SK-N-SH (cell line): ENCODE measurements around the gene DDX31. TPM values are rescaled to one million over a fixed set of nuclear protein-coding genes. Genes with fewer than 3 reads are reported as not detected.
"Not testable (repeated sequence)": the region's sequence is repeated elsewhere in the genome, so short reads cannot be mapped to it uniquely, and the experiment has no call there.

ENCODE experiments used
- CTCF ChIA-PET: fragments of 300-600, 350-600 bp; formaldehyde crosslinking; extraction: SDS; loops from one replicate; lab custom pipeline; 2021; lab: Yijun Ruan, JAX
- POLR2A ChIA-PET: fragments of 350-600 bp; sonication (Branson Sonifier 250); formaldehyde crosslinking; extraction: SDS; loops from one replicate; lab custom pipeline; 2020; ENCODE audit warnings: antibody characterized with exemption, inconsistent platforms; lab: Yijun Ruan, JAX
- DNase-seq: peaks from one replicate; pipeline ENCODE4 v3.0.0; 2012
- H2AFZ ChIP-seq: fragments of 200-600 bp; sonication (generic); 2 replicates; pipeline ENCODE4 v1.8.1; 2016; ENCODE audit warnings: antibody characterized with exemption, mild to moderate bottlenecking, low read depth
- H3F3A ChIP-seq: fragments of 200-600 bp; sonication (generic); replicated peaks from 2 replicates; pipeline ENCODE3; 2016; ENCODE audit warnings: antibody characterized with exemption, mild to moderate bottlenecking; ENCODE audit not compliant: insufficient read depth
- H3K27ac ChIP-seq, 2 experiments: fragments of 200-500 bp in 1 of 2; fragments of 200-600 bp in 1 of 2; sonication (Bioruptor generic) in 1 of 2; sonication (generic), shearing (Covaris generic) in 1 of 2; 2 replicates each; pipeline versions ENCODE4 v1.5.1 to v1.6.1; 2014 to 2016; ENCODE audit warnings: low read depth in 2 of 2, inconsistent platforms in 1 of 2, low read length in 1 of 2, mild to moderate bottlenecking in 1 of 2, mixed read lengths in 1 of 2
- H3K27me3 ChIP-seq: fragments of 200-600 bp; sonication (generic), shearing (Covaris generic); 2 replicates; pipeline ENCODE4 v1.6.1; 2016; ENCODE audit warnings: mixed run types; ENCODE audit not compliant: insufficient read depth
- H3K36me3 ChIP-seq, 2 experiments: fragments of 200-500 bp in 1 of 2; fragments of 200-600 bp in 1 of 2; sonication (Bioruptor generic) in 1 of 2; sonication (generic) in 1 of 2; replicated peaks in 1 of 2; 2 replicates each; pipeline versions ENCODE3 to v1.5.1; 2014 to 2016; ENCODE audit warnings: low read length in 1 of 2, mild to moderate bottlenecking in 1 of 2; ENCODE audit not compliant: insufficient read depth in 2 of 2, control insufficient read depth in 1 of 2
- H3K4me1 ChIP-seq, 2 experiments: fragments of 200-500 bp in 1 of 2; fragments of 200-600 bp in 1 of 2; sonication (Bioruptor generic) in 1 of 2; sonication (generic), shearing (Covaris generic) in 1 of 2; 2 replicates each; pipeline versions ENCODE4 v1.5.1 to v1.6.1; 2014 to 2016; ENCODE audit warnings: low read depth in 1 of 2, low read length in 1 of 2, mixed run types in 1 of 2; ENCODE audit not compliant: insufficient read depth in 2 of 2, control insufficient read depth in 1 of 2
- H3K4me2 ChIP-seq: fragments of 200-600 bp; sonication (generic), shearing (Covaris generic); 2 replicates; pipeline ENCODE4 v1.6.1; 2017; ENCODE audit warnings: mixed run types
- H3K4me3 ChIP-seq, 2 experiments: fragments of 200-500 bp in 1 of 2; fragments of 200-600 bp in 1 of 2; sonication (Bioruptor generic) in 1 of 2; sonication (generic), shearing (Covaris generic) in 1 of 2; 2 replicates each; pipeline versions ENCODE4 v1.5.1 to v1.8.1; 2014 to 2016; ENCODE audit warnings: low read depth in 2 of 2, inconsistent platforms in 1 of 2, low read length in 1 of 2, mild to moderate bottlenecking in 1 of 2, mixed read lengths in 1 of 2, moderate library complexity in 1 of 2
- H3K79me2 ChIP-seq: fragments of 200-600 bp; sonication (generic); 2 replicates; pipeline ENCODE4 v1.8.1; 2017; ENCODE audit warnings: mild to moderate bottlenecking; ENCODE audit not compliant: insufficient read depth
- H3K9ac ChIP-seq: fragments of 200-600 bp; sonication (generic); 2 replicates; pipeline ENCODE4 v1.6.1; 2017; ENCODE audit warnings: mixed run types
- H3K9me2 ChIP-seq: fragments of 200-600 bp; sonication (generic); 2 replicates; pipeline ENCODE4 v1.6.1; 2017; ENCODE audit warnings: mixed run types
- H3K9me3 ChIP-seq: fragments of 200-600 bp; sonication (generic); 2 replicates; pipeline ENCODE4 v1.6.1; 2017; ENCODE audit warnings: mixed run types, mild to moderate bottlenecking, moderate library complexity
- H4K20me1 ChIP-seq: fragments of 200-600 bp; sonication (generic); 2 replicates; pipeline ENCODE4 v1.6.1; 2017; ENCODE audit warnings: mild to moderate bottlenecking, mixed run types; ENCODE audit not compliant: insufficient read depth
- CHD2 ChIP-seq: fragments of 150-350 bp; IDR thresholded peaks from 2 replicates; pipeline ENCODE4 v1.6.1; 2018; ENCODE audit warnings: low read length; ENCODE audit not compliant: partially characterized antibody
- CTCF ChIP-seq: fragments of 200-600 bp; sonication (generic); IDR thresholded peaks from 2 replicates; pipeline ENCODE4 v1.6.1; 2017; ENCODE audit warnings: antibody characterized with exemption, mild to moderate bottlenecking, moderate library complexity
- EP300 ChIP-seq, 2 experiments: IDR thresholded peaks; 2 replicates each; pipeline versions ENCODE4 v1.4.0 to v1.6.1; 2012; ENCODE audit warnings: borderline replicate concordance in 1 of 2, low read depth in 1 of 2, low read length in 1 of 2
- EZH2phosphoT487 ChIP-seq: fragments of 200-600 bp; sonication (generic); IDR thresholded peaks from 2 replicates; pipeline ENCODE4 v1.6.1; 2017; ENCODE audit warnings: low read depth, mixed run types, mild to moderate bottlenecking, antibody characterized with exemption, moderate library complexity, borderline replicate concordance
- GABPA ChIP-seq: IDR thresholded peaks from 2 replicates; pipeline ENCODE4 v1.4.0; 2012; ENCODE audit warnings: low read depth, mild to moderate bottlenecking
- JUND ChIP-seq: IDR thresholded peaks from 2 replicates; pipeline ENCODE4 v1.4.0; 2012
- MEF2A ChIP-seq: IDR thresholded peaks from 2 replicates; pipeline ENCODE4 v1.4.0; 2012; ENCODE audit warnings: low read depth, borderline replicate concordance
- POLR2AphosphoS5 ChIP-seq: IDR thresholded peaks from 2 replicates; pipeline ENCODE4 v1.6.1; 2012; ENCODE audit warnings: low read depth, low read length
- RAD21 ChIP-seq: IDR thresholded peaks from 2 replicates; pipeline ENCODE4 v1.6.1; 2012; ENCODE audit warnings: mild to moderate bottlenecking, low read length
- RXRA ChIP-seq: IDR thresholded peaks from 2 replicates; pipeline ENCODE4 v1.4.0; 2012; ENCODE audit warnings: low read depth, mild to moderate bottlenecking, borderline replicate concordance
- USF1 ChIP-seq: IDR thresholded peaks from 2 replicates; pipeline ENCODE4 v1.4.0; 2012; ENCODE audit warnings: low read depth, borderline replicate concordance
- WGBS: methylation state at CpG from one replicate; pipeline ENCODE4 v1.1.6; 2017; ENCODE audit warnings: low lambda C conversion rate; 5-methylcytosine and 5-hydroxymethylcytosine counted together
- polyA plus RNA-seq, 3 experiments: library from polyadenylated mRNA; depleted of rRNA; stranded (reverse); fragments of >200 nt; gene quantifications; 2 replicates each; pipeline ENCODE4 v1.2.3, GENCODE V29; 2012

Gene DDX31
- polyA plus RNA-seq, 1 of the 3 experiments (the other 2 are of a cell fraction), result 13.9 TPM

GRCh38 chr9:132712753-132713152 is 43.0 kb upstream of the DDX31 start:
- H3K9me3 ChIP-seq, result no peaks in the 10 kb centered on the region
- H3K9me2 ChIP-seq, result no peaks in the 10 kb centered on the region
- no peak for DNase-seq
- H3K9ac ChIP-seq, result no peak overlapping the region
- no peaks in the 10 kb centered on the region for H4K20me1 ChIP-seq
- TF ChIP-seq CTCF (no peak), USF1 (no peak), EP300 (IDR thresholded peaks at IDR 0.05; ENCODE audit: borderline replicate concordance in 1 of 2, low read depth in 1 of 2, low read length in 1 of 2) (no peak), POLR2AphosphoS5 (no peak), RAD21 (no peak), GABPA (no peak), CHD2 (no peak)
- CTCF ChIA-PET, result no interaction called here
- no peaks in the 10 kb centered on the region for H3K4me1 ChIP-seq
- no peak overlapping the region for H3K4me3 ChIP-seq
- H2AFZ ChIP-seq, result no peak overlapping the region
- H3K4me2 ChIP-seq, result no peak overlapping the region
- H3F3A ChIP-seq, result no peaks in the 10 kb centered on the region
- H3K27ac ChIP-seq, result no peak overlapping the region
- 57% methylated on average over 5 of the region's 5 CpGs for WGBS
- peaks cover 5% of the 10 kb centered on the region; the same call in 1 of the 2 replicates for H3K27me3 ChIP-seq
- POLR2A ChIA-PET, result no interaction called here
- H3K36me3 ChIP-seq, result no peaks in the 10 kb centered on the region
- H3K79me2 ChIP-seq, result no peaks in the 10 kb centered on the region

GRCh38 chr9:132711846-132712245 is 42.1 kb upstream of the DDX31 start:
- Histone ChIP-seq H3K9me3 (no peaks in the 10 kb centered on the region), H3K4me2 (no peak overlapping the region), H2AFZ (no peak overlapping the region), H3K27ac (no peak overlapping the region), H3K9ac (no peak overlapping the region), H3K27me3 (peaks cover 5% of the 10 kb centered on the region; the same call in 1 of the 2 replicates), H3K4me3 (no peak overlapping the region), H3F3A (no peaks in the 10 kb centered on the region), H3K36me3 (no peaks in the 10 kb centered on the region), H4K20me1 (no peaks in the 10 kb centered on the region), H3K9me2 (no peaks in the 10 kb centered on the region), H3K4me1 (no peaks in the 10 kb centered on the region), H3K79me2 (no peaks in the 10 kb centered on the region)
- ChIA-PET CTCF (interaction anchor here (0.9 kb wide), 1 partner anchor 42 kb away, joined by 3 read pairs; the partner anchor contains the start of gene DDX31), POLR2A (no interaction called here)
- 69% methylated on average over 3 of the region's 3 CpGs for WGBS
- TF ChIP-seq RXRA (no peak), JUND (no peak), EZH2phosphoT487 (no peak), CTCF (no peak), RAD21 (no peak), MEF2A (no peak)
- no peak for DNase-seq

GRCh38 chr9:132711152-132711551 is 41.4 kb upstream of the DDX31 start:
- H3K4me3 ChIP-seq, H3K9me3 ChIP-seq, H3K4me2 ChIP-seq, H3K9me2 ChIP-seq, H3K4me1 ChIP-seq, H3K79me2 ChIP-seq, H3K36me3 ChIP-seq, H4K20me1 ChIP-seq, H3F3A ChIP-seq, H3K27me3 ChIP-seq, POLR2A ChIA-PET, H3K27ac ChIP-seq, H2AFZ ChIP-seq, H3K9ac ChIP-seq, DNase-seq: not testable (repeated sequence)
- 64% methylated on average over 5 of the region's 5 CpGs for WGBS
- CTCF ChIA-PET, result interaction anchor here (0.7 kb wide), 1 partner anchor 77 kb away, joined by 3 read pairs; no protein-coding TSS in a partner anchor
